CD4-positive, alpha-beta T cell treated with Interleukin-2 at 100 ng/mL for 4 hours (primary cell): ENCODE results near the gene DRD3.

Experiments
- DNase-seq: peaks from one replicate; pipeline ENCODE4 v3.0.0-alpha.2; 2020; ENCODE audit warnings: low spot score

Gene DRD3

DNA sequence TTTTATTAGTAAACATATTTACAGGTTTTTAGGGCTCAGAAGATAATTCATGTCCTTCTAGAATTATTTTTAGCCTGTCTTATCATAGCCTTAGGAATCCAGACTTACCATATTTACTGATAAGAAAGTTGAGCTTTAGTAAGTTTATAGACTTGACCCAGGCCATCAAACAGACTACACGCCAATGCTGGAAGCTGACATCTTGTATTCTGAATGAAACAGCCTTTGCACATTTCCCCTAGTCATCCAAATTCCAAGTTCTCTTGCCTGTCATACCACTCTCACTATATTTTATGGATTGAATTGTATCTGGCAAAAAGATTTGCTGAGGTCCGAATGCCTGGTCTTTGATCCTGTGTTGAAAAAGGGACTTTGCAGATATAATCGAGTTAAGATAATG, 58.6 kb downstream of the DRD3 start:
- DNase-seq: no peak

DNA sequence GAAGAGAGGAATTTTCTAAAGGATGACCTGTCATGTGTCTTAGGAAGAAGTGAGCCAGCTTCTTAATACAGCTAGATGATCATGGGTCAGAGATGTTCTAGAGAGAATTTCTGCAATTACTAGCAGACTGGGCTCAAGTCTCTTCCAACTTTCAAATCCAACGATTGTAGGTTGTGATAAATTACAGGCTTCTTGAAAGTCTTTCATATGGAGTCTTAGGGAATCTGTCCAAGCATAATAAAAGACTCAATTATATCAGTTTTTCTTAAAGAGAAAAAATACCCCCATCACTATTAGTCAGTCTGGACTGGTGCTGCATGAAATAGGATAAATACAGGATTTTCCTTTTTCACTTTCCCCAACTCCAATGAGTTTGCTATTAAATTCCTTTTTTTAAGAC, 59.1 kb downstream of the DRD3 start:
- DNase-seq: no peak

- no peak for DNase-seq
These were observed 63.7 kb downstream of the DRD3 start for GRCh38 chr3:114115143-114115542.

DNA sequence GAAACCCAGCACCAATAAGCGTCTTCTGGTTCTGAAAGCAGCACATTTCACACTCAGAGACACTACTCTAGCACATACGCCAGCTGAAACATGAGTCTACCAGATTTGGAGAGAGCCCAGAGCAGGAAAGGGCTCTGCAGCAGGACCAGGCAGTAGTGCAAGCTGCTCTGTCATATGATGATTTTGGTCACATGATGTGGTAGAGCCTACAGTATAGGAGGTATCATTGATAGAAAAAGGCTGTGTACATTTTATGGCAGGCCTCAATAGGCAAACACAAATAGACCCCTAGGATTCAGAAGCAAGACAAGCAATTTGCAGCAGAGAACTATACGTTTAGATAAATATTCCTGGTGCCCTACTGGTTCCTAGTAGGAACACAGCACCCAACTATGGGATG, 64.1 kb downstream of the DRD3 start:
- DNase-seq: no peak

GRCh38 chr3:114112696-114113095, 66.2 kb downstream of the DRD3 start:
- no peak for DNase-seq

DNA sequence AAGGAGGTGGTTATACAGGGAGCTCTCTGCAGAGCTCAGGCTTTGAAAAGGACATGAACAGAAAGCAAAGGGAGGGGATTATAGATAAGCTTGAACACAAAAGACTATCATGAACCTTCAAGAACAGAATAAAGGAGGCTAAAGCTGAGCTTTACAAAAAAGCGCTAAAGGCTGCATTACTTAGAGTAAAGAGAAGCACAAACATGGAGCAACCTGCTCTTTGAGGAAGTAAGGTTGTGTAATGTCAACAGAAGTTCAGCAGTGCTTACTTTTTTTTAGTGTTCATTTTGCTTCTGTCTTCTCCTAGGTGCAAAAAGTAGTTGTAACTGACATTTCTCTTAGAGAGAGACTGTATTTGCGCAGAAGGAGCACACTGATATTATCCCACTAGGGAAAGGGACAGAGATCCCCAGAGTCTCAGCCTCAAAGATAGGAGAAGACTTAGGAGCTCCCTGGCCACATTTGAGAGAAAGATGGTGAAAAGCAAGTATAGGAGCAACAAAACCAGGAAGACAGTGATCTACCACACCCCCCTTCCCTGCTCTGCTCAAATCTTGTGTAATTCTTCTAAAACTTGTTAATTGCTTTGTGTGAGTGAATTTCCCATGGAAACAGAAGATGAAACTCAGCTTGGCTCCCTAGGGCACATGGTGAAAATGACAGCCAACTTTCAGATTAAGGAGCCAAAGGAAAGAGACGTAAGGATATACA, 67.6 kb downstream of the DRD3 start:
- no peak for DNase-seq

GRCh38 chr3:114110439-114110838, 68.4 kb downstream of the DRD3 start:
- DNase-seq: no peak

DNA sequence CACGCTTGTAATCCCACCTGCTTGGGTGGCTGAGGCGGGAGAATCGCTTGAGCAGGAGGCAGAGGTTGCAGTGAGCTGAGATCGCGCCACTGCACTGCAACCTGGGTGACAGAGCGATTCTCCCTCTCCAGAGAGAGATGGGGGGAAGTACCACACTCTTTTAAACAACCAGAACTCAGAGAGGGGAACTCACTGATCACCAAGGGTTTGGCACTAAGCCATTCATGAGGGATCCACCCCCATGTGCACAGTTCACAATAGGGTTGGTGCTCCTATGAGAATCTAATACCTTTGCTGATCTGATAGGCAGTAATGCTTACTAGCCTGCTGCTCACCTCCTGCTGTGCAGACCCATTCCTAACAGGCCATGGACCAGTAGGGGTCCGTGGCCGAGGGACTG, 70.7 kb downstream of the DRD3 start:
- no peak for DNase-seq

DNA sequence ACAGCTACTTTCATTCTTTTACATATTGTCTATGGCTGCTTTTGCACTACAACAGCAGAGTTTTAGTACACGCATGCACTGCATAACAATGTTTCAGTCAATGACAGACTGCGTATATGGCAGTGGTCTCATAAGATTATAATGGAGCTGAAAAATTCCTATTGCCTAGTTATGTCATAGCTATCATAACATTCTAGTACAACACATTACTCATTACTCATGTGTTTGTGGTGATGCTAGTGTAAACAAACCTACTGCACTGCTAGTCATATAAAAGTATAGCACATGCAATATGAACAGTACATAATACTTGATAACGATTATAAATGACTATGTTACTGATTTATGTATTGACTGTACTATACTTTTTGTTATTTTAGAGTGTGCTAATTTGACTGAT, 74.4 kb downstream of the DRD3 start:
- no peak for DNase-seq

DNA sequence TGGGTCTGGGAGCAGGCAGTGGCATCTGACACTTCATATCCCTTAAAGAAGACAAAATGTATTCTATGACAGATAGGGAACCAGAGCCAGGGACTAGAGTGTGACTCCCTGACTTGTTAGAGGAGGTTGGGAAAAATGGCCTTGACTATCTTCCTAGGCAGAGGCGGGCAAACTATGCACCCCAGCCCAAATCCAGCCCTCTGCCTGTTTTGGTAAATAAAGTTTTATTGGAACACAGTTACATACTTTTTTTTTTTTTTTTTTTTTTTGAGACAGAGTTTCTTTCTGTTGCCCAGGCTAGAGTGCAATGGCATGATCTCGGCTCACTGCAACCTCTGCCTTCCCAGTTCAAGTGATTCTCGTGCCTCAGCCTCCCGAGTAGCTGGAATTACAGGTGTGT, 75.0 kb downstream of the DRD3 start:
- DNase-seq: no peak

DNA sequence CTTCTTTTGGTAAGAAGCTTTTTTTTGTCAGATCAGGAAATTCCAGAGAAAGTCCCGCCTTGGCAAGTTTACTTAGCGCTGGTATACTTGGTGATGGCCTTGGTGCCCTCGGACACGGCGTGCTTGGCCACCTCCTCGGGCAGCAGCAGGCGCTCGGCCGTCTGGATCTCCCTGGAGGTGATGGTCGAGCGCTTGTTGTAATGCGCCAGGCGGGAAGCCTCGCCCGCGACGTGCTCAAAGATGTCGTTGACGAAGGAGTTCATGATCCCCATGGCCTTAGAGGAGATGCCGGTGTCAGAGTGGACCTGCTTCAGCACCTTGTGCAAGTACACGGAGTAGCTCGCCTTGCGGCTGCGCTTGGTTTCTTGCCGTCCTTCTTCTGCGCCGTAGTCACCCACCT, 75.7 kb downstream of the DRD3 start:
- DNase-seq: no peak

DNA sequence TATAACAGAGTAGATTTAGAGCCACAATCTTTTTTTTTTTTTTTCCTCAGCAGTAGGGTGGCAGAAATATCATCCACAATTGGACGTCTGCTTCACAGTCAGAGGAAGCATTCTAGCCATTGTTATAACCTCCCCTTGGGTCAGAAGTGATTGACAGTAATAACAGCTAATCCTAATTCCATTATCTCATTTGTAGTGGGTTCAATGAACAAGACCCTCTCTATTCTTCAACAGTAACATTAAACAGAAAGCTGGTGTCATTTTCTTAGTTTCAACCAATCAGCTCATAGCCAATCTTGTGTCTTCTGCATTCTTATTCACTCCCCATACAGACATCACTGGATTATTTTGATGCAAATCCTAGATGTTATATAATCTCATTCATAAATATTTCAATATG, 77.8 kb downstream of the DRD3 start:
- no peak for DNase-seq

DNA sequence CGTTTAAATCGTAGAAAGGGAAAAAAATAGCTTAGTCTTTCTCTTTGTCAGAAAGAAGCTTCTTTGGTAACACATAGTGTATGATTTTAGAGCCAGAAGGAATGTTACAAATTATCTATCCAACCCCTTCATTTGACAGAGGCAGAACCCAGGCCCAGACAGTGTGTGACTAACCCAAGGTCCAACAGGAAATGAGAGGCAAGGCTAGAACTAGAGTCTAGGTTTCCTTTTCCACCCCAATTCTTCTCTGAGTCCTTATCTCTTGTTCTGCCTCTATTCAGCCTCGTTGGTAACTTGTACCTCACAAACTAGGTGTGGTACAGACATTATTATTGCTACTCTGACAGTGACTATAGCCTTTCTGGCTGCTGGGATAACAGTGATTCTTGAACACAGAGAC, 83.1 kb downstream of the DRD3 start:
- DNase-seq: no peak

DNA sequence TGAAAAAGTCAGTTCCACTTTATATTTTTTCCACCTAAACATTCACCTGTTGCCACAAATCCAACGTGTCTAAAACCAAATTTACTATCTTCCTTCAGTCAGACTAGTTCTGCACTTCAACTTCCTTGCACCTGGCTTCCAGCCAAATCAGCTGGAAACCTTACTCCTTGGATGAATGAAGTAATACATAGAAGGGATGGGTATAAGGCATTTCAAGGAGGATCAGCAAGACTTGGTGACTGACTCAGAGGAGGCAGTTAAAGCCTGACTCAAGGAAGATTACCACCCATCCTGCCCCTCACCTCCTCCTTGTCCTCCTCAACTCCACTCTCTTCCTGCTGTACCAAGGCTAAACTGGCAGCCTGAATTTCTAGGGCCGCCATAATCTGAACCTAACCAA, 85.3 kb downstream of the DRD3 start:
- no peak for DNase-seq

DNA sequence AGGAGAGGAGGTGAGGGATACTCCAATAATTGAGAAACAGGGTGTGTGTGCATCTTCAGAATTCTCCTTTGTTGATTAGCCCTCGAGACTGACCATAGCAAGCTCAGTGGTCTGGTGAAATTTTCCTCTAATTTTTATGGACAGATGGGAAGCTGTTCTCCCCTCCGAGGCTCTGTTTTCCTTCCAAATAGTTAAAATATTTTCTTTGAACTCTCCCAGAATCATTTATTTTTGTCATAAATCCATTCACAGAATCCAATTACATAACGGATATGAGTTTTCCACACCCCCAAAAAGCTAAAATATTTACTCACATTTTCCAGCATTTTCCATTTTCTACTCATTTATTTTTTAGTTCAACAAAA, 85.9 kb downstream of the DRD3 start:
- DNase-seq: no peak

DNA sequence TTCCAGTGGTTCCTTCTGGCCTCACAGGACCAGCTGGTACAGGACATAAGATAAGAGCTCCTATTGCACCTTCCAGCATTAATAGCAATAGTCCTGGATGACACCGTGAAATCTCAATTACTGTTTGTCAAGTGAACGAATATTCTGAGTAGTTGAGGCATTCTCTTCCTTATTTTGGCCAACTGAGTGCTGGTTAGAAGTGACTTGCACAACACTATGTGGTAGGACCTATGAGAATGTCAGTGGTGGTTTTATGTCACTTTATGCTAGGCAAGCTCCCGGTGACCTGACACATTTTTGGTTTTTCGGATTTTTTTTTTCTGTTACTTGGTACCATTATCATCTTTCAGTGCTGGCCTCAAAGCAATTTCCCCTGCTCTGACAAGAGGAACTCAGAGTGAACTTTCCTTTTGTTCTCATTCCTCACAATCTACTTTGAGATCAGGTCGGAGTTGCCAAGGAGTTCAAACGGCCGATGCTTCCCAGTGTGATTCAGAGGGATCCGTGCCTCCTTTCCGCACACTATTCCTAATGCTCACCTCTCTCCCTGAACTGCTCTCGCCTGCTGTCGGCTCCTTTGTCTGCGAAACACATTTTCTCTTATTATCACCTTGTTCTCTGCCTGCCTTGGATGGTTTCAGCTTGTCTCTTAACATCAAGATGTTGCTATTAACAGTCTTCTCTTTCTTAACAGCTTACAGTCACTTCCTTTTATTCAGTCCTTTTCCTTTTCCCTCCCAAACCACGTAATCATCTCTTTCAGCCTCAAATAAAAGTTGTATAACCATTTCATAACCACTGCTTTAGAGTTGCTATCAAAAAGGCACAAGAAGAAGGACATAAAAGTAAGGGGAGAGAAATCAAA, 86.5 kb downstream of the DRD3 start:
- no peak for DNase-seq

- no peak for DNase-seq
These were observed 89.2 kb downstream of the DRD3 start for GRCh38 chr3:114089675-114090074.

GRCh38 chr3:114086356-114086755, 92.5 kb downstream of the DRD3 start:
- no peak for DNase-seq

DNA sequence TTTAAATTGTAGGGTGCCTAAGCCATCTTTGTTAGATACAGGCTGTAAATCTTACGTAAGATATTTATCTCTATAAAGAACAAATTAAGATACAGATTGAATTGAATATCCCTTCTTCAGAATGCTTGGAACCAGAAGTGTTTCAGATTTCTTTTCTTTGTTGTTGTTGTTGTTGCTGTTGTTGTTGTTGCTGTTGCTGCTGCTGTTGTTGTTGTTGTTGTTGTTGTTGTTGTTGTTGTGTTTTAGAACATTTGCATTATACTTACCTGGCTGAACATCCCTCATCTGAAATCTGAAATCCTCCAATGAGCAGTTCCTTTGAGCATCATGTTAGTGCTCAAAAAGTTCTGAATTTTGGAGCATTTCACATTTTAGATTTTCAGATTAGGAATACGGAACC, 95.7 kb downstream of the DRD3 start:
- no peak for DNase-seq

DNA sequence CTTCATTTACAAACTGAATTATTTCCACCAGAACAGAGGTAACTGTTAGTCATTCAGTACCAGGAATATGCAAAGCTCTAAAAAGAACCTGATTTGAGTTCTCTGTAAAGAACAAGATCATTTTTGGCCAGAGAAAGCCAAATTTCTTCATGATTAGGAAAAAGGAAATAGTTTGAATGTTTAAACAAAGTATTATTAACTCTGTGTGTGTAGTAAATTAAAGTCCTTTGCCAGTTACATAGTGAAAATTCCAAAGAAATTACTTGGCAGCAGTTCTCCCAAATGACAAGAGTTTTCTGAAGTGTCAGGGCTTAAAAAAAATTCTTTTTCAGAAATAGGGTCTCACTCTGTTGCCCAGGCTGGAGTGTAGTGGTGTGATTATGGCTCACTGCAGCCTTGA, 97.8 kb downstream of the DRD3 start:
- DNase-seq: no peak

- DNase-seq: no peak
These were observed 98.7 kb downstream of the DRD3 start for GRCh38 chr3:114080201-114080600.

- no peak for DNase-seq
These were observed 99.1 kb downstream of the DRD3 start for GRCh38 chr3:114079761-114080160.

GRCh38 chr3:114078126-114078525, 100.7 kb downstream of the DRD3 start:
- DNase-seq: no peak
